ENCODE measurements around the gene STARD13.

Gene STARD13

GRCh38 chr13:33233547-33233946, 52.0 kb downstream of the STARD13 start:
- Histone ChIP-seq H3K36me3 (ENCODE audit: low read length) (no peaks in the 10 kb centered on the region), H3F3A (ENCODE audit: insufficient read depth) (no peaks in the 10 kb centered on the region), H3K79me2 (ENCODE audit: insufficient read depth, low read length) (no peaks in the 10 kb centered on the region), H3K9ac (ENCODE audit: low read length) (no peak overlapping the region), H3K9me3 (ENCODE audit: insufficient read depth, low read length) (no peaks in the 10 kb centered on the region), H4K20me1 (ENCODE audit: low read depth, low read length) (no peaks in the 10 kb centered on the region), H3K9me2 (replicated peaks; ENCODE audit: insufficient read depth, low read length) (no peaks in the 10 kb centered on the region), H3K4me3 (ENCODE audit: insufficient read depth, low read length, poor library complexity, severe bottlenecking) (no peak overlapping the region), H3K27ac (ENCODE audit: low read depth, low read length) (no peak overlapping the region), H2AFZ (ENCODE audit: low read depth, low read length, severe bottlenecking) (no peak overlapping the region), H3K27me3 (ENCODE audit: low read length) (no peaks in the 10 kb centered on the region), H3K4me2 (ENCODE audit: low read depth, low read length, poor library complexity, severe bottlenecking) (no peak overlapping the region)
- TF ChIP-seq EZH2phosphoT487 (conservative IDR thresholded peaks at IDR 0.05; ENCODE audit: low read length) (no peak), CTCF (IDR thresholded peaks at IDR 0.05; ENCODE audit: insufficient read depth, low read length, poor library complexity, severe bottlenecking) (no peak)

GRCh38 chr13:33232883-33233282, 52.7 kb downstream of the STARD13 start:
- Histone ChIP-seq H3K36me3 (ENCODE audit: low read length) (no peaks in the 10 kb centered on the region), H3K9ac (ENCODE audit: low read length) (no peak overlapping the region), H2AFZ (ENCODE audit: low read depth, low read length, severe bottlenecking) (no peak overlapping the region), H3K27ac (ENCODE audit: low read depth, low read length) (no peak overlapping the region), H3K4me3 (ENCODE audit: insufficient read depth, low read length, poor library complexity, severe bottlenecking) (no peak overlapping the region), H3K4me2 (ENCODE audit: low read depth, low read length, poor library complexity, severe bottlenecking) (no peak overlapping the region), H3K9me2 (replicated peaks; ENCODE audit: insufficient read depth, low read length) (no peaks in the 10 kb centered on the region), H3F3A (ENCODE audit: insufficient read depth) (no peaks in the 10 kb centered on the region), H3K27me3 (ENCODE audit: low read length) (no peaks in the 10 kb centered on the region), H4K20me1 (ENCODE audit: low read depth, low read length) (no peaks in the 10 kb centered on the region), H3K79me2 (ENCODE audit: insufficient read depth, low read length) (no peaks in the 10 kb centered on the region), H3K9me3 (ENCODE audit: insufficient read depth, low read length) (no peaks in the 10 kb centered on the region)
- TF ChIP-seq EZH2phosphoT487 (conservative IDR thresholded peaks at IDR 0.05; ENCODE audit: low read length) (no peak), CTCF (IDR thresholded peaks at IDR 0.05; ENCODE audit: insufficient read depth, low read length, poor library complexity, severe bottlenecking) (no peak)

GRCh38 chr13:33231339-33231738, 54.2 kb downstream of the STARD13 start:
- no peaks in the 10 kb centered on the region for H3K79me2 ChIP-seq (ENCODE audit: insufficient read depth, low read length)
- no peaks in the 10 kb centered on the region for H4K20me1 ChIP-seq (ENCODE audit: low read depth, low read length)
- TF ChIP-seq CTCF (IDR thresholded peaks at IDR 0.05; ENCODE audit: insufficient read depth, low read length, poor library complexity, severe bottlenecking) = no peak
- no peaks in the 10 kb centered on the region for H3F3A ChIP-seq (ENCODE audit: insufficient read depth)
- no peaks in the 10 kb centered on the region for H3K9me3 ChIP-seq (ENCODE audit: insufficient read depth, low read length)
- no peak overlapping the region for H2AFZ ChIP-seq (ENCODE audit: low read depth, low read length, severe bottlenecking)
- H3K4me2 ChIP-seq (ENCODE audit: low read depth, low read length, poor library complexity, severe bottlenecking) = no peak overlapping the region
- no peaks in the 10 kb centered on the region for H3K27me3 ChIP-seq (ENCODE audit: low read length)
- H3K9me2 ChIP-seq (replicated peaks; ENCODE audit: insufficient read depth, low read length) = no peaks in the 10 kb centered on the region
- H3K9ac ChIP-seq (ENCODE audit: low read length) = no peak overlapping the region
- no peak overlapping the region for H3K4me3 ChIP-seq (ENCODE audit: insufficient read depth, low read length, poor library complexity, severe bottlenecking)
- no peaks in the 10 kb centered on the region for H3K36me3 ChIP-seq (ENCODE audit: low read length)
- H3K27ac ChIP-seq (ENCODE audit: low read depth, low read length) = no peak overlapping the region
